GM13977 (cell line): ENCODE measurements around the gene MARS1.
"Not testable (repeated sequence)": the region's sequence is repeated elsewhere in the genome, so short reads cannot be mapped to it uniquely, and the experiment has no call there.

Experiments
- DNase-seq: peaks from one replicate; pipeline ENCODE4 v3.0.0; 2012; ENCODE audit warnings: low spot score
- in situ Hi-C: fragments of 300-500 bp; cut with MboI; formaldehyde crosslinking; loops from one replicate; pipeline ENCODE4 v1.12.0; 2022; ENCODE audit warnings: low sequenced_read_pairs, low pct_unique_long_range_greater_than_20kb, mixed read lengths, inconsistent platforms; ENCODE audit not compliant: unreplicated experiment
- TF ChIP-seq, protein P1 (sequence below): IDR thresholded peaks from 2 replicates; pipeline ENCODE4 v1.5.1; 2012; ENCODE audit warnings: mild to moderate bottlenecking, control low read depth; ENCODE audit not compliant: insufficient read depth; ENCODE audit errors: extremely low read depth, missing control alignments

The MARS1 gene

DNA sequence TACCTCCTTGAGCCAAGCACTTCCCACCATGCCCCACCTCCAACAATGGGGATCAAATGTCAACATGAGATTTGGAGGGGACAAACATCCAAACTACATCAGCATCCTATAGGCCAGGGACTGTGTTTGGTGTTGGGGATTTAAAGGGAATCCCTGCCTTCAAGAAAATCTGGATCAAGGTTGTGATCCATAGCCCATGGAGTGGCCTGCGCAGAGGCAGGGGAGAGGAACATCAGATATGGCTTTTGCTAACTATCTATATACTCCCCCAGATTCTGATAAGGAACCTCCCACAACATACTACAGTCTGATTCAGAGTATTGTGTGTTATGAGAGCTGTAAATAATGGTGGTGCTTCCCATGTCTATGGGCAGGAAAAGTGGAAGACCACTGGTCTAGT lies 67.0 kb downstream of the MARS1 start:
- TF ChIP-seq, protein P1, sequence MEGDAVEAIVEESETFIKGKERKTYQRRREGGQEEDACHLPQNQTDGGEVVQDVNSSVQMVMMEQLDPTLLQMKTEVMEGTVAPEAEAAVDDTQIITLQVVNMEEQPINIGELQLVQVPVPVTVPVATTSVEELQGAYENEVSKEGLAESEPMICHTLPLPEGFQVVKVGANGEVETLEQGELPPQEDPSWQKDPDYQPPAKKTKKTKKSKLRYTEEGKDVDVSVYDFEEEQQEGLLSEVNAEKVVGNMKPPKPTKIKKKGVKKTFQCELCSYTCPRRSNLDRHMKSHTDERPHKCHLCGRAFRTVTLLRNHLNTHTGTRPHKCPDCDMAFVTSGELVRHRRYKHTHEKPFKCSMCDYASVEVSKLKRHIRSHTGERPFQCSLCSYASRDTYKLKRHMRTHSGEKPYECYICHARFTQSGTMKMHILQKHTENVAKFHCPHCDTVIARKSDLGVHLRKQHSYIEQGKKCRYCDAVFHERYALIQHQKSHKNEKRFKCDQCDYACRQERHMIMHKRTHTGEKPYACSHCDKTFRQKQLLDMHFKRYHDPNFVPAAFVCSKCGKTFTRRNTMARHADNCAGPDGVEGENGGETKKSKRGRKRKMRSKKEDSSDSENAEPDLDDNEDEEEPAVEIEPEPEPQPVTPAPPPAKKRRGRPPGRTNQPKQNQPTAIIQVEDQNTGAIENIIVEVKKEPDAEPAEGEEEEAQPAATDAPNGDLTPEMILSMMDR = no peak
- in situ Hi-C loops = no loop called here
- DNase-seq = no peak

DNA sequence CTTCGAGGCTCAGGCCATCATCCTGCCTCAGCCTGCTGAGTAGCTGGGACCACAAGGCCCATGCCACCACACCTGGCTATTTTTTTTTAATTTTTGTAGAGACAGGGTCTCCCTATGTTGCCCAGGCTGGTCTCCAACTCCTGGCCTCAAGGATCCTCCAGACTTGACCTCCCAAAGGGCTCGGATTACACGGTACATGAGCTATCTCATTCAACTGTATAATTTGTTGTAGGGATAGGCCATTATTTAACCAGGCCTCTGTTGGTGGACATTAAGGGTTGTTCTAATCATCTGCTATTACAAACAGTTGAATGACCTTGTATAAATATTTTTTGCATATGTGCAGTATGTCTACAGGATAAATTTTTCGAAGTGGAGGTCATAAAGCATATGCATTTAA lies 71.0 kb downstream of the MARS1 start:
- no peak for DNase-seq
- TF ChIP-seq, protein P1 = no peak
- in situ Hi-C loops = no loop called here

DNA sequence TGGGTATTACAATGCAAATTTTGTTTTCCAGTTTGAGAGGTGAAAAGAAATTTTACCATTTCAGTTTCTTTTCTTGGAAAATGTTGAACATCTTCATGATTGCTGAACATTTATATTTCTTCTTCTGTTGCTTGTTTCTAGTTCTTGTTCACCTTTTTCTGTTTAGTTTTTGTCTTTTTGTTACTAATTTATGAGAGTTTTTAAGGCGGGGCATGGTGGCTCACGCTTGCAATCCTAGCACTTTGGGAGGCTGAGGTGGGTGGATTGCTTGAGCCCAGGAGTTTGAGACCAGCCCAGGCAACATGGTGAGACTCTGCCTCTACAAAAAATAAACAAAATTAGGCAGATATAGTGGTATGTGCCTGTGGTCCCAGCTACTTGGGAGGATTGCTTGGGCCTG lies 72.6 kb downstream of the MARS1 start:
- DNase-seq = no peak
- in situ Hi-C loops = no loop called here
- TF ChIP-seq, protein P1 = no peak

DNA sequence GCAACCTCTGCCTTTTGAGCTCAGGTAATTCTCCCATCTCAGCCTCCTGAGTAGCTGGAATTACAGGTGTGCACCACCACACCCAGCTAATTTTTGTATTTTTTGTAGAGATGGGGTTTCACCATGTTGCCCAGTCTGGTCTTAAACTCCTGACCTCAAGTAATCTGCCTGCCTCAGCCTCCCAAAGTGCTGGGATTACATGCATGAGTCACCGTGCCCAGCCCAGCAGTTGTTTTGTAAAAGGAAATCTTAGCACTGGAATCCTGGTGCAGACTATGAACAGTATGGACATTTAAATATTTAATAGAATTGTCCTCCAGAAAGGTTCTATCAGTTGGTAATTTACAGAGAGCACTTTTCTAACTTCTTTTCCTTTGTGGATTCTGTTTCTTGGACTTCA lies 73.2 kb downstream of the MARS1 start:
- DNase-seq, in situ Hi-C loops: not testable (repeated sequence)

DNA sequence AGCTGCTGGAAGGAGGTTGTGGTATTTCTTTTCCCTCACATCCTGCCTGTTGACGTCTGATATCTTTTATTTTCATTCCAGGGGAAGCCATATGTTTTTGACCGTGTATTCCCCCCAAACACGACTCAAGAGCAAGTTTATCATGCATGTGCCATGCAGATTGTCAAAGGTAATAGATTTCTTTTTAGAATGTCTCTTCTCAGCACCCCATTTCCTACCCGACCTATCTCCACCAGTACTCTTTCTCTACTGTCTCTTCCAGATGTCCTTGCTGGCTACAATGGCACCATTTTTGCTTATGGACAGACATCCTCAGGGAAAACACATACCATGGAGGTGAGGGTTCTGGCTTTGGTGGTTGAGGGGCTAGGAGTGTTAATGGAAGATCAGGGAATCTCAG lies 75.5 kb downstream of the MARS1 start:
- TF ChIP-seq, protein P1 = no peak
- in situ Hi-C loops = no loop called here
- no peak for DNase-seq

DNA sequence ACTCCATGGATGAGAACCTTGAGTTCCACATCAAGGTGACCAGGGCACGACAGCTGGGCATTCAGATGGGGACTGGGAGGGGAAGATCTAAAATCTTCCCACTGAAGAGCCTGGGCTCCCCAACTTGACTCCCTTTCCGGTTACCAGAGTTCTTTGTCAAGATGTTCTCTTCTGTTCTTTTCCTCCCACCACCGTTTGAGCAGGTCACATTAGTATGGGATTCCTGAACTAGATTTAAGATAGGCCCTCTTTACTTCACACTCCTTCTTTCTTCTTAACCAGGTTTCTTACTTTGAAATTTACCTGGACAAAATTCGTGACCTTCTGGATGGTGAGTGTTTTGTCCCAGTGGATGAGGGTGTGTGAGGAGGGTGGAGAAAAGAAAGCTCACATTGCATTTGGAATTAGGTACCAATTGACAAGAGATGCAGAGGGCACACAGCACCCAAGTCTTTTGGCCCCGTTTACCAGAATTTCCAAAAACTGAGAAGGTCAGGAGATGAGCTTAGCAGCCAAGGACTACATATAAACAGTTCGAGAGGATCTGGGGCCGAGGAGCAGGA lies 76.4 kb downstream of the MARS1 start:
- TF ChIP-seq, protein P1 = no peak
- DNase-seq = no peak
- in situ Hi-C loops = no loop called here
